Esophagus mucosa (tissue), 1 donor: ENCODE data around the gene HSF2BP. TPM values are rescaled to one million over a fixed set of nuclear protein-coding genes. Genes with fewer than 3 reads are reported as not detected.
A peak's percentile ranks its signal among the peaks of the same experiment; 100 is the strongest.
"Not testable (repeated sequence)": the region's sequence is repeated elsewhere in the genome, so short reads cannot be mapped to it uniquely, and the experiment has no call there.

Experiments used
- ATAC-seq: fragments of 200-7000 bp; cut with Tn5 transposase; one replicate; pipeline ENCODE4 v1.9.1; 2020
- total RNA-seq: library from RNA; stranded (reverse); gene quantifications from one replicate; pipeline ENCODE4 v1.2.4, GENCODE V29; 2023
- donor health status: DM: yes; HTN: yes; CAD: no.

The HSF2BP gene
- total RNA-seq, 1 donor from 2014 or later: 0.92 TPM

GRCh38 chr21:43514834-43515233, 144.5 kb downstream of the HSF2BP start:
- ATAC-seq: not testable (repeated sequence)

DNA sequence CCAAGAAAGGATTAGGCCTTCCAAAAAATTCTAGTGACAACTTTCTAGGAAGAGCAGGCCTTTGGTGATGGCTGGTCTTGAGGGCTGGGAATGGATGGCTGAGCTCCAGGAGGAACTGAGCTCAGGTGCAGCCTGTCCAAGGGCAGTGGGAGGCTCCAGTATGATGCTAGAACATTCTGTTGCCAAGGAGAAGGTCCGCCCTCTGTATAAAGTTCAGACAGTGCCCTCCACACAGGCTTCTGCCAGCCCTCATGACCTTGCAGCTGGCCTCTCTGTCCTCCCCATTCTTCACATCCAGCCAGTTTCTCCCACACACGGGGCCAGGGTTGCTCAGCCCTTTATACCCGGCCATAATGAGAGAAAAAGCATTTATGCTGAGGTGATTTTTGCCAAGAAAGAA, 146.3 kb downstream of the HSF2BP start:
- ATAC-seq: not testable (repeated sequence)

- peak; percentile 38 for ATAC-seq
These were observed 148.1 kb downstream of the HSF2BP start for GRCh38 chr21:43511209-43511608.

- peak; percentile 96 for ATAC-seq
These were observed 148.6 kb downstream of the HSF2BP start for GRCh38 chr21:43510669-43511068.

DNA sequence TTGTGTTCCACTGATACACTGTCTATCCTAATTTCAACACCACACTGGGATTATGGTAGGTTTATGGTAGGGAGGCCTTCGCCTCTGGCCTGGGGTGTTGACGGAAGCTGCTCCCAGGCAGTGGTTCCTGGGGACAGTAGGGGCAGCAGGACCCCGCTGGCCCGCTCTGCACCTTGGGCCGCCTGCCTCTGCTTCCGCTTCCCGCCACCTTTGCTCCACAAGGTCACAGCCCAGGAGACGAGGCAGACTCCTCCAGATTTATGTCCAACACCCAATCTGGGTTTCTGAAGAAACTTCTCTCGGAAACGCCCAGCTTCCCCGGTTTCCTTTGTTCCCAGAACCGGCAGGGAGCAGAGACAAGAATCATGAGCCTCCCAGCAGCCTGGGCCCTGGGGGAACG, 155.4 kb downstream of the HSF2BP start:
- ATAC-seq: not testable (repeated sequence)

DNA sequence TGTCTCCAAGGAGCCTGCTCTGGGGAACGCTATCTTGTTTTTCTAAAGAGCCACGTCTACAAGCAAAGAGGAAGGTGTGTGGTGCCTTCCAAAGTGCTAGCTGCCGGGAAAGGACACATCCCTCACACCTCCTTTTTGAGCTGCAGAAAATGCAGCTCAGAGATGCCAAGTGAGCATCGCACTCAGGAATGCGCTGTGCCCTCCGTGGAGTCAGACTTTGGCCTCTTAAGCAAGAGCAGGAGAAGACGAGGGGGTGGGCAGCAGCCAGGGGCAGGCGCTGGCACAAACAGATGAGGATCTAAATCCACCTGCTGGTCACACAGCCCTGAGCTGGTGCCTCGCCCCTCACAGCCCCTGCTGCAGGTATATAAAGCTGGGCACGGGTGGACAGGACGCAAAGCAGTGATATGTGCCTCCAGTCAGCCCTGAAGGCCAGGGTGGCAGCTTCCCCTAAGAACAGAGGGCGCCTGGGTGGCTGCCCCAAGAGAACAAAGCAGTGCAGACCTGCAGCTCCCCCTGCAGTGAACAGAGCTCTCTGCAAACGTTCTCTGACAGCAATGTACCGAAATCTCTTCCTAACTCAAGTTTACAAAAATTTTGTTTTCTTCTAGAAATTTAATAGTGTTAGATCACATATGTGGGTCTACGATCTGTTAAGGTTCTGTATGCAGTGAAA, 156.1 kb downstream of the HSF2BP start:
- ATAC-seq: peak; percentile 54

- peak; percentile 80 for ATAC-seq
These were observed 156.7 kb downstream of the HSF2BP start for GRCh38 chr21:43502407-43503071.

DNA sequence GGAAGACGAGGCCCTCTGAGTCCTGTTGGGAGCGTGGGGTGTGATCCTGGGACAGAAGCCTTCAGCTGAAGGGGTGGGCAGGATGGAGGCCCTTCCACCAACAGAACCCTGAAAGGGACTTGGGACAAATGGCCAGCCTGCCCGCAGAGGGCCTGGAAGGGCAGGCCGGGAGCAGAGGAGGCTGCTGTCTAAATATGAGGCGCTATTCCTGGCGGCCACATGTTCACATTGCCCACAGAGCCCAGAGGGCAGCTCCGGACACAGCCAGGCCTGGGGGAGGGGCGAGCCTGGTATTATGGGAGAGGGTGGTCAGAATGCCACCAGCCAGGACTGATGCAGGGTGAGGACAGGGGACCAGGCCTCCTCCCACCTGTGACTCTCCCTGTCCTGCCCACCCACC, 160.4 kb downstream of the HSF2BP start:
- not testable (repeated sequence) for ATAC-seq

- ATAC-seq: not testable (repeated sequence)
These were observed 161.2 kb downstream of the HSF2BP start for GRCh38 chr21:43498065-43498464.

- ATAC-seq: peak; percentile 86
These were observed 164.8 kb downstream of the HSF2BP start for GRCh38 chr21:43494279-43495012.

DNA sequence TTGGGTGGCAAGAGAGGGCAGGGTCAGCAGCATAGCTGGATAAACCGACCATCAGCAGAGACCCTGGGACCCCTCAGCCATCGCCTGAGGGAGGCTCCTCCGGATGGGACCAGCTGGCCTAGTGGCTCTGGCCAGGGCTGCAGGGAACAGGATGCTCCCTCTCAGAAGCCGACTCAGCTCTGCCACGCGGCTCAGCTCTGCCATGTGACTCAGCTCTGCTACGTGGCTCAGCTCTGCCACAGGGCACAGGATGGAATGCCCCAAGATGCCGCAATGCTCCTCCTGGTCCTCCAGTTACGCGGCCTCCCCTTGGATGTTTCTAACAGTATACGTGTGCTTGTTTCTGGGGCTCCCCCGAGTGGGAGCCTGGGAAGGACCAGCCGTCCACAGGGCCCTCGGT, 165.8 kb downstream of the HSF2BP start:
- ATAC-seq: peak; percentile 83

DNA sequence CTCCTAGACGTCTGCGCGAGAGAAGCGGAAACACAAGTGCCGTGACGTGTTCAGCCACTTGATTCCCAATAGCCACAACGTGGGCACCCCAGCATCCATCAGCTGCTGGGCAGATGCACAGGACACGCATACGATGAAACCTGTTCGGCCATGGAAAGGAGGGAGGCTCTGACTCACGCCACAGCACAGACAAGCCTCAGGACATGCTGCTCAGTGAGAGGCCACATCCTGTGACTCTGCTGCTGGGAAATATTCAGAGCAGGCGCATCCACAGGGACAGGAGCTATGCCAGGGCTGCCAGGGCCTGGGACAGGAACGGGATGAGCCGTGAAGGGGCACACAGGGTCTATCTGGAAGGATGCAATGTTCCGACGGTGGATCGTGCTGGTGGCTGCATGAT, 171.1 kb downstream of the HSF2BP start:
- peak; percentile 71 for ATAC-seq

DNA sequence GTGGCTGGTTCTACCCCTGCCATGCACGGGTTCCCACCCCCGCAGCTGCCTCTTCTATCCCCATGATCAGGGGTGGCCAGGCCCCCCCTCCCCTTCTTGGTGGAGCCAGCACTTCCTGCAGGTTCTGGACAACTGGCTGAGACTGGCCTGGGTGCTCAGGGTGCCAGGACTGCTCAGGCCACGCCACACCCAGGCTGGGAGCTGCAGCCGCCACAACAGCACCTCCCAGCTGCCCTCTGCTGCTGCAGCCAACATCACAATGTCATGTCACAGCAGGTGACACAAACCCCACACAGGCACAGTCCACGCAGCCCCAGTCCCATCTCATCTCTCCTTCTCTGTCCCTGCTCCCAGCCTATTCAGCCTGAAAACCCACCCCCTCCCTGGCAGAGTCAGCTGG, 173.2 kb downstream of the HSF2BP start:
- peak; percentile 53 for ATAC-seq

- ATAC-seq: not testable (repeated sequence)
These were observed 174.3 kb downstream of the HSF2BP start for GRCh38 chr21:43485016-43485415.

DNA sequence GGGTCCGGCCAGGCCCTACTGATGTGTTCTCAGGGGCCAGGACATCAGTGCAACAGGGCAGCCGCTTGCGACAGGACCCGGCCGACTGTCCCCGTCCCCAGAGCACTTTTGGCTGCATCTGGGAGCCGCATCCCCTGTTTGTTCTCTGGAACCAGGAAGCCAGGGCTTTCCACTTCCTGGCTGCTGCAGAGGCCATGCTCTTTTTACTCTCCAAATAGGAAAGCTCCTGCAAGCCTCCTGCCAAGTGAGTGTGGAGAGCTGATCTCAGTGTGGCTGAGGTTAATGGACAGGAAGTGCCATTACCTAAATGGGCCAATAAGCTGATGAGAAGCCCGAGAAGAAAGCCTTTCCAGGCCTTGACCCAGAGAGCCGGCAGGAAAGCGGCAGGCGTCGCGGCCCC, 180.1 kb downstream of the HSF2BP start:
- ATAC-seq: peak; percentile 5

Other genes starting within 250 kb of the HSF2BP start
- 16.5 TPM for gene SIK1, start 232.4 kb downstream of the HSF2BP start, total RNA-seq
- 15.4 TPM for gene RRP1B, start 72 bp upstream of the HSF2BP start, total RNA-seq
- 134 TPM for gene PDXK, start 59.6 kb upstream of the HSF2BP start, total RNA-seq
- gene CSTB, start 116.8 kb upstream of the HSF2BP start, total RNA-seq: 2,371 TPM
- gene RRP1, start 130.1 kb upstream of the HSF2BP start, total RNA-seq: 30.8 TPM
- gene AGPAT3, start 205.7 kb upstream of the HSF2BP start, total RNA-seq: 49.1 TPM